Trophoblast cell (in vitro differentiated cells and primary cell): ENCODE results near the gene GTF3C4.

Experiments
- DNase-seq, 2 donors: peaks; one replicate each; pipeline ENCODE4 v3.0.0-alpha.2; 2016
- H2AFZ ChIP-seq: 2 replicates; pipeline ENCODE4 v1.6.1; 2013; ENCODE audit warnings: low read length, moderate library complexity, mild to moderate bottlenecking; ENCODE audit not compliant: insufficient read depth, poor library complexity
- H2AK5ac ChIP-seq: 2 replicates; pipeline ENCODE4 v1.6.1; 2013; ENCODE audit warnings: mild to moderate bottlenecking, low read length
- H2BK120ac ChIP-seq: 2 replicates; pipeline ENCODE4 v1.6.1; 2013; ENCODE audit warnings: low read length, mild to moderate bottlenecking, moderate library complexity; ENCODE audit not compliant: insufficient read depth, poor library complexity
- H2BK12ac ChIP-seq: 2 replicates; pipeline ENCODE4 v1.6.1; 2013; ENCODE audit warnings: mild to moderate bottlenecking, low read length, moderate library complexity
- H2BK5ac ChIP-seq: 2 replicates; pipeline ENCODE4 v1.6.1; 2013; ENCODE audit warnings: low read length, low read depth, moderate library complexity, mild to moderate bottlenecking; ENCODE audit not compliant: poor library complexity
- H3K14ac ChIP-seq: 2 replicates; pipeline ENCODE4 v1.6.1; 2013; ENCODE audit warnings: mild to moderate bottlenecking, low read length
- H3K18ac ChIP-seq: 2 replicates; pipeline ENCODE4 v1.6.1; 2013; ENCODE audit warnings: mild to moderate bottlenecking, low read length
- H3K23ac ChIP-seq: 2 replicates; pipeline ENCODE4 v1.6.1; 2013; ENCODE audit warnings: low read length
- H3K27ac ChIP-seq: 2 replicates; pipeline ENCODE4 v1.5.1; 2013; ENCODE audit warnings: low read depth, mild to moderate bottlenecking, inconsistent platforms, low read length, moderate library complexity
- H3K27me3 ChIP-seq: 2 replicates; pipeline ENCODE4 v1.6.1; 2013; ENCODE audit warnings: inconsistent platforms, mild to moderate bottlenecking, low read length, moderate library complexity; ENCODE audit not compliant: insufficient read depth
- H3K36me3 ChIP-seq, 2 experiments: 1 replicate in 1 of 2; 2 replicates in 1 of 2; pipeline ENCODE4 v1.6.1; 2013; ENCODE audit warnings: low read length in 2 of 2, mild to moderate bottlenecking in 2 of 2, moderate library complexity in 1 of 2; ENCODE audit not compliant: insufficient read depth in 2 of 2, control insufficient read depth in 1 of 2
- H3K4ac ChIP-seq: 2 replicates; pipeline ENCODE4 v1.6.1; 2013; ENCODE audit warnings: low read depth, mild to moderate bottlenecking, low read length, moderate library complexity
- H3K4me1 ChIP-seq, 2 experiments: 1 replicate in 1 of 2; 2 replicates in 1 of 2; pipeline ENCODE4 v1.6.1; 2013; ENCODE audit warnings: low read length in 2 of 2, mild to moderate bottlenecking in 2 of 2, moderate library complexity in 1 of 2; ENCODE audit not compliant: insufficient read depth in 2 of 2, control insufficient read depth in 1 of 2
- H3K4me2 ChIP-seq: 2 replicates; pipeline ENCODE4 v1.6.1; 2013; ENCODE audit warnings: inconsistent platforms, mild to moderate bottlenecking, low read length, moderate library complexity
- H3K4me3 ChIP-seq: 2 replicates; pipeline ENCODE4 v1.5.1; 2013; ENCODE audit warnings: mild to moderate bottlenecking, low read depth, low read length, inconsistent platforms
- H3K79me1 ChIP-seq: one replicate; pipeline ENCODE4 v1.6.1; 2013; ENCODE audit warnings: low read length
- H3K79me2 ChIP-seq: 2 replicates; pipeline ENCODE4 v1.6.1; 2013; ENCODE audit warnings: low read length, mild to moderate bottlenecking; ENCODE audit not compliant: control insufficient read depth, insufficient read depth, poor library complexity
- H3K9ac ChIP-seq: 2 replicates; pipeline ENCODE4 v1.6.1; 2013; ENCODE audit warnings: mild to moderate bottlenecking, low read length
- H3K9me3 ChIP-seq: 2 replicates; pipeline ENCODE4 v1.6.1; 2013; ENCODE audit warnings: low read depth, mild to moderate bottlenecking, control low read depth, inconsistent platforms, low read length; ENCODE audit not compliant: insufficient read depth
- H4K12ac ChIP-seq: 2 replicates; pipeline ENCODE4 v1.6.1; 2013; ENCODE audit warnings: low read depth, mild to moderate bottlenecking, low read length, moderate library complexity
- H4K8ac ChIP-seq: 2 replicates; pipeline ENCODE4 v1.6.1; 2013; ENCODE audit warnings: low read depth, mild to moderate bottlenecking, low read length, moderate library complexity
- H4K91ac ChIP-seq: one replicate; pipeline ENCODE4 v1.6.1; 2013; ENCODE audit warnings: low read depth, mild to moderate bottlenecking, low read length, moderate library complexity
- WGBS: extraction: QIAGEN DNeasy Blood & Tissue Kit; methylation state at CpG from one replicate; pipeline ENCODE4 v1.1.7; 2013; ENCODE audit warnings: missing lambda C conversion rate; ENCODE audit not compliant: insufficient read length, insufficient coverage; ENCODE audit errors: extremely low coverage; 5-methylcytosine and 5-hydroxymethylcytosine counted together

Gene GTF3C4

GRCh38 chr9:132699956-132700355 lies 29.7 kb downstream of the GTF3C4 start:
- Histone ChIP-seq H2BK5ac (no peak overlapping the region), H2AFZ (no peak overlapping the region), H3K4ac (no peak overlapping the region), H3K27me3 (no peaks in the 10 kb centered on the region), H3K4me2 (no peak overlapping the region), H3K4me3 (no peak overlapping the region), H3K18ac (no peak overlapping the region), H3K9me3 (no peaks in the 10 kb centered on the region), H4K91ac (no peak overlapping the region), H3K14ac (no peak overlapping the region), H4K12ac (no peak overlapping the region), H4K8ac (no peak overlapping the region), H3K27ac (no peak overlapping the region), H3K79me2 (no peaks in the 10 kb centered on the region), H3K79me1 (no peaks in the 10 kb centered on the region), H3K23ac (no peak overlapping the region), H2BK120ac (no peak overlapping the region), H3K4me1 (no peaks in the 10 kb centered on the region), H2BK12ac (no peak overlapping the region), H3K36me3 (no peaks in the 10 kb centered on the region), H2AK5ac (no peak overlapping the region), H3K9ac (no peak overlapping the region)
- no CpG with 5 or more reads among the region's 1 CpG for WGBS
- DNase-seq: no peak

- DNase-seq: no peak
- Histone ChIP-seq H3K79me1 (no peaks in the 10 kb centered on the region), H3K79me2 (no peaks in the 10 kb centered on the region), H3K14ac (no peak overlapping the region), H3K36me3 (no peaks in the 10 kb centered on the region), H2BK12ac (no peak overlapping the region), H3K27me3 (no peaks in the 10 kb centered on the region), H3K27ac (no peak overlapping the region), H2BK120ac (no peak overlapping the region), H3K4ac (no peak overlapping the region), H2AK5ac (no peak overlapping the region), H3K9me3 (peaks cover 2% of the 10 kb centered on the region), H4K91ac (no peak overlapping the region), H3K4me3 (no peak overlapping the region), H4K12ac (no peak overlapping the region), H3K9ac (no peak overlapping the region), H3K23ac (no peak overlapping the region), H4K8ac (no peak overlapping the region), H2AFZ (no peak overlapping the region), H3K18ac (no peak overlapping the region), H3K4me1 (no peaks in the 10 kb centered on the region), H2BK5ac (no peak overlapping the region), H3K4me2 (no peak overlapping the region)
- no CpG with 5 or more reads among the region's 1 CpG for WGBS
Observed at GRCh38 chr9:132702254-132702653, 32.0 kb downstream of the GTF3C4 start.

GRCh38 chr9:132703336-132703735 lies 33.1 kb downstream of the GTF3C4 start:
- Histone ChIP-seq H2AK5ac (no peak overlapping the region), H3K4me2 (no peak overlapping the region), H2BK120ac (no peak overlapping the region), H3K79me1 (no peaks in the 10 kb centered on the region), H3K14ac (no peak overlapping the region), H3K23ac (no peak overlapping the region), H3K9me3 (peaks cover 2% of the 10 kb centered on the region), H3K9ac (no peak overlapping the region), H3K36me3 (no peaks in the 10 kb centered on the region), H3K4me1 (no peaks in the 10 kb centered on the region), H4K91ac (no peak overlapping the region), H2AFZ (no peak overlapping the region), H4K8ac (no peak overlapping the region), H4K12ac (no peak overlapping the region), H3K79me2 (no peaks in the 10 kb centered on the region), H3K27me3 (no peaks in the 10 kb centered on the region), H3K4ac (no peak overlapping the region), H3K18ac (no peak overlapping the region), H2BK12ac (no peak overlapping the region), H3K27ac (no peak overlapping the region), H3K4me3 (no peak overlapping the region), H2BK5ac (no peak overlapping the region)
- no peak for DNase-seq
- WGBS: no CpG with 5 or more reads among the region's 2 CpGs

- Histone ChIP-seq H3K18ac (no peak overlapping the region), H2BK120ac (no peak overlapping the region), H4K8ac (no peak overlapping the region), H4K91ac (no peak overlapping the region), H3K4me1 (no peaks in the 10 kb centered on the region), H3K27ac (no peak overlapping the region), H3K9ac (no peak overlapping the region), H3K27me3 (no peaks in the 10 kb centered on the region), H3K4me3 (no peak overlapping the region), H3K4me2 (no peak overlapping the region), H3K23ac (no peak overlapping the region), H3K36me3 (no peaks in the 10 kb centered on the region), H3K4ac (no peak overlapping the region), H2AFZ (no peak overlapping the region), H2AK5ac (no peak overlapping the region), H3K9me3 (peaks cover 2% of the 10 kb centered on the region), H4K12ac (no peak overlapping the region), H2BK5ac (no peak overlapping the region), H3K79me1 (no peaks in the 10 kb centered on the region), H3K79me2 (no peaks in the 10 kb centered on the region), H2BK12ac (no peak overlapping the region), H3K14ac (no peak overlapping the region)
- no CpG with 5 or more reads among the region's 8 CpGs for WGBS
- DNase-seq: no peak
Observed at GRCh38 chr9:132708239-132708638, 38.0 kb downstream of the GTF3C4 start.
